SK-N-SH (cell line): Measurements from ENCODE around the gene CACNA1H. TPM values are rescaled to one million over a fixed set of nuclear protein-coding genes. Genes with fewer than 3 reads are reported as not detected.

ENCODE experiments used
- CTCF ChIA-PET: fragments of 300-600, 350-600 bp; formaldehyde crosslinking; extraction: SDS; loops from one replicate; lab custom pipeline; 2021; lab: Yijun Ruan, JAX
- POLR2A ChIA-PET: fragments of 350-600 bp; sonication (Branson Sonifier 250); formaldehyde crosslinking; extraction: SDS; loops from one replicate; lab custom pipeline; 2020; ENCODE audit warnings: antibody characterized with exemption, inconsistent platforms; lab: Yijun Ruan, JAX
- DNase-seq: peaks from one replicate; pipeline ENCODE4 v3.0.0; 2012
- H2AFZ ChIP-seq: fragments of 200-600 bp; sonication (generic); 2 replicates; pipeline ENCODE4 v1.8.1; 2016; ENCODE audit warnings: antibody characterized with exemption, mild to moderate bottlenecking, low read depth
- H3F3A ChIP-seq: fragments of 200-600 bp; sonication (generic); replicated peaks from 2 replicates; pipeline ENCODE3; 2016; ENCODE audit warnings: antibody characterized with exemption, mild to moderate bottlenecking; ENCODE audit not compliant: insufficient read depth
- H3K27ac ChIP-seq, 2 experiments: fragments of 200-500 bp in 1 of 2; fragments of 200-600 bp in 1 of 2; sonication (Bioruptor generic) in 1 of 2; sonication (generic), shearing (Covaris generic) in 1 of 2; 2 replicates each; pipeline versions ENCODE4 v1.5.1 to v1.6.1; 2014 to 2016; ENCODE audit warnings: low read depth in 2 of 2, inconsistent platforms in 1 of 2, low read length in 1 of 2, mild to moderate bottlenecking in 1 of 2, mixed read lengths in 1 of 2
- H3K27me3 ChIP-seq: fragments of 200-600 bp; sonication (generic), shearing (Covaris generic); 2 replicates; pipeline ENCODE4 v1.6.1; 2016; ENCODE audit warnings: mixed run types; ENCODE audit not compliant: insufficient read depth
- H3K36me3 ChIP-seq, 2 experiments: fragments of 200-500 bp in 1 of 2; fragments of 200-600 bp in 1 of 2; sonication (Bioruptor generic) in 1 of 2; sonication (generic) in 1 of 2; replicated peaks in 1 of 2; 2 replicates each; pipeline versions ENCODE3 to v1.5.1; 2014 to 2016; ENCODE audit warnings: low read length in 1 of 2, mild to moderate bottlenecking in 1 of 2; ENCODE audit not compliant: insufficient read depth in 2 of 2, control insufficient read depth in 1 of 2
- H3K4me1 ChIP-seq, 2 experiments: fragments of 200-500 bp in 1 of 2; fragments of 200-600 bp in 1 of 2; sonication (Bioruptor generic) in 1 of 2; sonication (generic), shearing (Covaris generic) in 1 of 2; 2 replicates each; pipeline versions ENCODE4 v1.5.1 to v1.6.1; 2014 to 2016; ENCODE audit warnings: low read depth in 1 of 2, low read length in 1 of 2, mixed run types in 1 of 2; ENCODE audit not compliant: insufficient read depth in 2 of 2, control insufficient read depth in 1 of 2
- H3K4me2 ChIP-seq: fragments of 200-600 bp; sonication (generic), shearing (Covaris generic); 2 replicates; pipeline ENCODE4 v1.6.1; 2017; ENCODE audit warnings: mixed run types
- H3K4me3 ChIP-seq, 2 experiments: fragments of 200-500 bp in 1 of 2; fragments of 200-600 bp in 1 of 2; sonication (Bioruptor generic) in 1 of 2; sonication (generic), shearing (Covaris generic) in 1 of 2; 2 replicates each; pipeline versions ENCODE4 v1.5.1 to v1.8.1; 2014 to 2016; ENCODE audit warnings: low read depth in 2 of 2, inconsistent platforms in 1 of 2, low read length in 1 of 2, mild to moderate bottlenecking in 1 of 2, mixed read lengths in 1 of 2, moderate library complexity in 1 of 2
- H3K79me2 ChIP-seq: fragments of 200-600 bp; sonication (generic); 2 replicates; pipeline ENCODE4 v1.8.1; 2017; ENCODE audit warnings: mild to moderate bottlenecking; ENCODE audit not compliant: insufficient read depth
- H3K9ac ChIP-seq: fragments of 200-600 bp; sonication (generic); 2 replicates; pipeline ENCODE4 v1.6.1; 2017; ENCODE audit warnings: mixed run types
- H3K9me2 ChIP-seq: fragments of 200-600 bp; sonication (generic); 2 replicates; pipeline ENCODE4 v1.6.1; 2017; ENCODE audit warnings: mixed run types
- H3K9me3 ChIP-seq: fragments of 200-600 bp; sonication (generic); 2 replicates; pipeline ENCODE4 v1.6.1; 2017; ENCODE audit warnings: mixed run types, mild to moderate bottlenecking, moderate library complexity
- H4K20me1 ChIP-seq: fragments of 200-600 bp; sonication (generic); 2 replicates; pipeline ENCODE4 v1.6.1; 2017; ENCODE audit warnings: mild to moderate bottlenecking, mixed run types; ENCODE audit not compliant: insufficient read depth
- EZH2phosphoT487 ChIP-seq: fragments of 200-600 bp; sonication (generic); IDR thresholded peaks from 2 replicates; pipeline ENCODE4 v1.6.1; 2017; ENCODE audit warnings: low read depth, mixed run types, mild to moderate bottlenecking, antibody characterized with exemption, moderate library complexity, borderline replicate concordance
- FOXJ3 ChIP-seq: sonication (generic); formaldehyde crosslinking; IDR thresholded peaks from 2 replicates; pipeline ENCODE4 v1.5.1; 2020; ENCODE audit warnings: mild to moderate bottlenecking, missing genetic modification reagents
- GABPA ChIP-seq: IDR thresholded peaks from 2 replicates; pipeline ENCODE4 v1.4.0; 2012; ENCODE audit warnings: low read depth, mild to moderate bottlenecking
- GATA2 ChIP-seq: sonication (generic); formaldehyde crosslinking; IDR thresholded peaks from 2 replicates; pipeline ENCODE4 v1.5.0; 2020; ENCODE audit warnings: mild to moderate bottlenecking, missing genetic modification reagents
- IRF3 ChIP-seq: fragments of 150-350 bp; IDR thresholded peaks from 2 replicates; pipeline ENCODE4 v1.6.1; 2016; ENCODE audit warnings: mild to moderate bottlenecking, low read depth, low read length
- MEF2A ChIP-seq: IDR thresholded peaks from 2 replicates; pipeline ENCODE4 v1.4.0; 2012; ENCODE audit warnings: low read depth, borderline replicate concordance
- MXI1 ChIP-seq: IDR thresholded peaks from 2 replicates; pipeline ENCODE4 v1.6.1; 2012; ENCODE audit warnings: mild to moderate bottlenecking, low read depth, low read length, improper control_type of control experiment
- NFIC ChIP-seq: IDR thresholded peaks from 2 replicates; pipeline ENCODE4 v1.4.0; 2012; ENCODE audit warnings: borderline replicate concordance
- POLR2AphosphoS5 ChIP-seq: IDR thresholded peaks from 2 replicates; pipeline ENCODE4 v1.6.1; 2012; ENCODE audit warnings: low read depth, low read length
- SMC3 ChIP-seq: IDR thresholded peaks from 2 replicates; pipeline ENCODE4 v1.6.1; 2012; ENCODE audit warnings: low read depth, low read length, improper control_type of control experiment
- TAF1 ChIP-seq: IDR thresholded peaks from 2 replicates; pipeline ENCODE4 v1.6.1; 2012; ENCODE audit warnings: low read depth, mild to moderate bottlenecking, low read length, moderate library complexity, borderline replicate concordance
- TEAD4 ChIP-seq: IDR thresholded peaks from 2 replicates; pipeline ENCODE4 v1.4.0; 2012; ENCODE audit warnings: mild to moderate bottlenecking, borderline replicate concordance; ENCODE audit not compliant: insufficient read depth
- YY1 ChIP-seq: IDR thresholded peaks from 2 replicates; pipeline ENCODE4 v1.4.0; 2012; ENCODE audit warnings: low read depth, mild to moderate bottlenecking
- WGBS: methylation state at CpG from one replicate; pipeline ENCODE4 v1.1.6; 2017; ENCODE audit warnings: low lambda C conversion rate; 5-methylcytosine and 5-hydroxymethylcytosine counted together
- polyA plus RNA-seq, 3 experiments: library from polyadenylated mRNA; depleted of rRNA; stranded (reverse); fragments of >200 nt; gene quantifications; 2 replicates each; pipeline ENCODE4 v1.2.3, GENCODE V29; 2012
- TF ChIP-seq, protein P1 (sequence below): fragments of 200-600 bp; sonication (generic); IDR thresholded peaks from 2 replicates; pipeline ENCODE4 v1.6.1; 2017; ENCODE audit warnings: antibody characterized with exemption, mild to moderate bottlenecking, moderate library complexity
- TF ChIP-seq, protein P2 (sequence below): IDR thresholded peaks from 2 replicates; pipeline ENCODE4 v1.6.1; 2012; ENCODE audit warnings: mild to moderate bottlenecking, low read depth, low read length, moderate library complexity
- TF ChIP-seq, protein P3 (sequence below): IDR thresholded peaks from 2 replicates; pipeline ENCODE4 v1.4.0; 2012; ENCODE audit warnings: low read depth, borderline replicate concordance

The CACNA1H gene
- polyA plus RNA-seq, 1 of the 3 experiments (the other 2 are of a cell fraction): not detected

GRCh38 chr16:1153480-1154160 is 714 bp downstream of the CACNA1H start:
- TF ChIP-seq GATA2 (CRISPR knock-in tag): no peak
- TF ChIP-seq TAF1: no peak
- TF ChIP-seq, protein P1, sequence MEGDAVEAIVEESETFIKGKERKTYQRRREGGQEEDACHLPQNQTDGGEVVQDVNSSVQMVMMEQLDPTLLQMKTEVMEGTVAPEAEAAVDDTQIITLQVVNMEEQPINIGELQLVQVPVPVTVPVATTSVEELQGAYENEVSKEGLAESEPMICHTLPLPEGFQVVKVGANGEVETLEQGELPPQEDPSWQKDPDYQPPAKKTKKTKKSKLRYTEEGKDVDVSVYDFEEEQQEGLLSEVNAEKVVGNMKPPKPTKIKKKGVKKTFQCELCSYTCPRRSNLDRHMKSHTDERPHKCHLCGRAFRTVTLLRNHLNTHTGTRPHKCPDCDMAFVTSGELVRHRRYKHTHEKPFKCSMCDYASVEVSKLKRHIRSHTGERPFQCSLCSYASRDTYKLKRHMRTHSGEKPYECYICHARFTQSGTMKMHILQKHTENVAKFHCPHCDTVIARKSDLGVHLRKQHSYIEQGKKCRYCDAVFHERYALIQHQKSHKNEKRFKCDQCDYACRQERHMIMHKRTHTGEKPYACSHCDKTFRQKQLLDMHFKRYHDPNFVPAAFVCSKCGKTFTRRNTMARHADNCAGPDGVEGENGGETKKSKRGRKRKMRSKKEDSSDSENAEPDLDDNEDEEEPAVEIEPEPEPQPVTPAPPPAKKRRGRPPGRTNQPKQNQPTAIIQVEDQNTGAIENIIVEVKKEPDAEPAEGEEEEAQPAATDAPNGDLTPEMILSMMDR: no peak
- TF ChIP-seq, protein P2, sequence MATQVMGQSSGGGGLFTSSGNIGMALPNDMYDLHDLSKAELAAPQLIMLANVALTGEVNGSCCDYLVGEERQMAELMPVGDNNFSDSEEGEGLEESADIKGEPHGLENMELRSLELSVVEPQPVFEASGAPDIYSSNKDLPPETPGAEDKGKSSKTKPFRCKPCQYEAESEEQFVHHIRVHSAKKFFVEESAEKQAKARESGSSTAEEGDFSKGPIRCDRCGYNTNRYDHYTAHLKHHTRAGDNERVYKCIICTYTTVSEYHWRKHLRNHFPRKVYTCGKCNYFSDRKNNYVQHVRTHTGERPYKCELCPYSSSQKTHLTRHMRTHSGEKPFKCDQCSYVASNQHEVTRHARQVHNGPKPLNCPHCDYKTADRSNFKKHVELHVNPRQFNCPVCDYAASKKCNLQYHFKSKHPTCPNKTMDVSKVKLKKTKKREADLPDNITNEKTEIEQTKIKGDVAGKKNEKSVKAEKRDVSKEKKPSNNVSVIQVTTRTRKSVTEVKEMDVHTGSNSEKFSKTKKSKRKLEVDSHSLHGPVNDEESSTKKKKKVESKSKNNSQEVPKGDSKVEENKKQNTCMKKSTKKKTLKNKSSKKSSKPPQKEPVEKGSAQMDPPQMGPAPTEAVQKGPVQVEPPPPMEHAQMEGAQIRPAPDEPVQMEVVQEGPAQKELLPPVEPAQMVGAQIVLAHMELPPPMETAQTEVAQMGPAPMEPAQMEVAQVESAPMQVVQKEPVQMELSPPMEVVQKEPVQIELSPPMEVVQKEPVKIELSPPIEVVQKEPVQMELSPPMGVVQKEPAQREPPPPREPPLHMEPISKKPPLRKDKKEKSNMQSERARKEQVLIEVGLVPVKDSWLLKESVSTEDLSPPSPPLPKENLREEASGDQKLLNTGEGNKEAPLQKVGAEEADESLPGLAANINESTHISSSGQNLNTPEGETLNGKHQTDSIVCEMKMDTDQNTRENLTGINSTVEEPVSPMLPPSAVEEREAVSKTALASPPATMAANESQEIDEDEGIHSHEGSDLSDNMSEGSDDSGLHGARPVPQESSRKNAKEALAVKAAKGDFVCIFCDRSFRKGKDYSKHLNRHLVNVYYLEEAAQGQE: no peak
- no peak for TF ChIP-seq GABPA
- TF ChIP-seq, protein P3, sequence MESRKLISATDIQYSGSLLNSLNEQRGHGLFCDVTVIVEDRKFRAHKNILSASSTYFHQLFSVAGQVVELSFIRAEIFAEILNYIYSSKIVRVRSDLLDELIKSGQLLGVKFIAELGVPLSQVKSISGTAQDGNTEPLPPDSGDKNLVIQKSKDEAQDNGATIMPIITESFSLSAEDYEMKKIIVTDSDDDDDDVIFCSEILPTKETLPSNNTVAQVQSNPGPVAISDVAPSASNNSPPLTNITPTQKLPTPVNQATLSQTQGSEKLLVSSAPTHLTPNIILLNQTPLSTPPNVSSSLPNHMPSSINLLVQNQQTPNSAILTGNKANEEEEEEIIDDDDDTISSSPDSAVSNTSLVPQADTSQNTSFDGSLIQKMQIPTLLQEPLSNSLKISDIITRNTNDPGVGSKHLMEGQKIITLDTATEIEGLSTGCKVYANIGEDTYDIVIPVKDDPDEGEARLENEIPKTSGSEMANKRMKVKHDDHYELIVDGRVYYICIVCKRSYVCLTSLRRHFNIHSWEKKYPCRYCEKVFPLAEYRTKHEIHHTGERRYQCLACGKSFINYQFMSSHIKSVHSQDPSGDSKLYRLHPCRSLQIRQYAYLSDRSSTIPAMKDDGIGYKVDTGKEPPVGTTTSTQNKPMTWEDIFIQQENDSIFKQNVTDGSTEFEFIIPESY: no peak
- TF ChIP-seq TEAD4: no peak
- TF ChIP-seq EZH2phosphoT487: no peak
- TF ChIP-seq YY1: no peak
- no peak for TF ChIP-seq POLR2AphosphoS5
- no peak for TF ChIP-seq MEF2A
- no peak for TF ChIP-seq FOXJ3 (CRISPR knock-in tag)
- no peak for TF ChIP-seq IRF3
- TF ChIP-seq NFIC: no peak
- TF ChIP-seq MXI1: no peak
- no peak for TF ChIP-seq SMC3
- Histone ChIP-seq H3K27me3 (peaks cover 78% of the 10 kb centered on the region), H3K9me2 (no peaks in the 10 kb centered on the region), H3K9ac (no peak overlapping the region), H3K4me1 (no peaks in the 10 kb centered on the region), H3K79me2 (no peaks in the 10 kb centered on the region), H3K9me3 (no peaks in the 10 kb centered on the region), H4K20me1 (peaks cover 18% of the 10 kb centered on the region; the same call in 1 of the 2 replicates), H3K27ac (no peak overlapping the region), H3K36me3 (no peaks in the 10 kb centered on the region), H3F3A (peaks cover 9% of the 10 kb centered on the region), H2AFZ (no peak overlapping the region), H3K4me3 (no peak overlapping the region), H3K4me2 (no peak overlapping the region)
- 3% methylated on average over 15 of the region's 94 CpGs for WGBS
- DNase-seq: no peak
- POLR2A ChIA-PET: no interaction called here
- CTCF ChIA-PET: no interaction called here
